Colon (tissue), 2 donors: ENCODE data around the gene CELF2.

Experiments
- FAIRE-seq: peaks from 2 replicates; lab custom pipeline; 2012; peaks lifted over from hg19 to GRCh38; lab: Jason Lieb, UNC
- donor health status: control.
- donor health status: control.

Gene CELF2

GRCh38 chr10:11249152-11249807 is 231.6 kb downstream of the CELF2 start:
- FAIRE-seq, result no peak

DNA sequence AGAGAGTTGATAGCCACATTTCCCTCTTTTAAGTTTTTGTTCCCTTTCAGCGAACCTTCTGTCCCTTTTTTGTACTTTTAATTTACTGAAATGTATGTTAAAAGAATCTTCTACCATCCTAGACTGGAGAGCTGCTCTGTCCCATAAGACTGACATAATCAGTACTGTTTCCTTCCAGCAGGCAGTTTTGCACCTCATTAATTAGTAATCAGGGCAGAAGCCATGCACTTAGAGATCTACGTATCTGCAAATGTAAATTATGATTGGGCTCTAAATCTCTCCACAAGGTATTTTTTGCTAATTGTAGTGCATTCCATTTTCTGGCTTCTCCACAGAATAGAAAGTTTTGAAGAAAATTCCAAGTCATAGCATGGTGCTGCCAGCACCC is 232.1 kb downstream of the CELF2 start:
- no peak for FAIRE-seq

GRCh38 chr10:11250304-11250703 is 232.6 kb downstream of the CELF2 start:
- FAIRE-seq, result no peak

- FAIRE-seq, result no peak
Measured at GRCh38 chr10:11252887-11253286, 235.2 kb downstream of the CELF2 start.

DNA sequence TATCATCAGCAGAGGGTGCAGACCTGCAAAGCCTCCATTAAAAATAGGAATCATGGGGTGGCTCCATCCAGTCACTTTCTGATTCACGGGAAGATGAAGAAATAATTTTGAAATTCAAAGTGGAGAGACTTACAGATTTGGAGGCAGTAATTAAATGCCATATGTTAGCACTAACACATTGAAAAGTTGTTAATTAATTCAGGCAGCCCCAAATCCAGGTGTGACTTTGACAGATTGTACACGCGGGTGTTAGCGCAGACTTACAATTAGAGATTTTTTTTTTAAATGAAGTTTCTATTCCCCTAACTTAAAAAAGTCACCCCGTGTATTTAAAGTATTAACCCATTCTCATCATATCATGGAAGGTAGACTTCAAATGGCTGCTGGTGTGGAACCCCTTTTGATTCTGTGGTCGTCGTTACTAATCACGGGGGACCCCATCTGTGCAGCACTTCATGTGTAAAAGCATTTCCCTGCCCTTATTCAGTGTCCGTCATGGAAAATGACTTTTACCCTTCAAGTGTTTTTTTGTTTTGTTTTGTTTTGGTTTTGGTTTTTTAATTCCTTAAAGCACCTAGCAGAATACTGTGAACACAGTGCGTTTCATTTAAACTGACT is 235.8 kb downstream of the CELF2 start:
- FAIRE-seq, result no peak

GRCh38 chr10:11255156-11255555 is 237.5 kb downstream of the CELF2 start:
- FAIRE-seq, result no peak

DNA sequence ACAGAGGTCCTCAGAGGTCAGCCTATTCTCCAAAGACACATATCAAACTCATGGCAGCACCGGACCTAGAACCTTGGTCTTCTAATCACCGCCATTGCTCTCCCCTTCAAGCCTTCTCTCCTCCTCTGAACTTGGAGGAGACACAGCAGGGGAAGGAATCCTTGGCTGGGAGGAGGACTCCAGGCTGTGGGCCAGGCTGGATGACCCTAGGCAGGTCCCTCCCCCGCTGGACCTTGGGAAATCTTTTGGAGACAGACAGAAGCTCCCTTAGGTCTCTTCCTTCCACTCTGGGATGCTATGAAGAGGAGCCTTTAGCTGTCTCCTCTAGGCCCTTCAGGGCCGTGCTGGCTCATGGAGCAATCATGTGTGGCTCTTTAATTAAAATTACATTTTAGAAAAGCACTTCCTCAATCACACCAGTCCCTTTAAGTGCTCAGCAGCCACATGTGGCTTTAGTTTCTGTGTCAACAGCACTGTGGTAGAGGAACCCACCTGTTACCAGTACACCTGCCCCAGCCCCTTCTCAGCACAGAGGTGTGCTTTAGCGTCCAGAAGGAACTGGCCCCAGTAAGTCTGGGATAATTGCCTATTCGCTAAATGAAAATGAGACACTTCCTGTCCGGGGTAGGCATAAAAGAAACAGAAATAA is 238.2 kb downstream of the CELF2 start:
- FAIRE-seq, result no peak

DNA sequence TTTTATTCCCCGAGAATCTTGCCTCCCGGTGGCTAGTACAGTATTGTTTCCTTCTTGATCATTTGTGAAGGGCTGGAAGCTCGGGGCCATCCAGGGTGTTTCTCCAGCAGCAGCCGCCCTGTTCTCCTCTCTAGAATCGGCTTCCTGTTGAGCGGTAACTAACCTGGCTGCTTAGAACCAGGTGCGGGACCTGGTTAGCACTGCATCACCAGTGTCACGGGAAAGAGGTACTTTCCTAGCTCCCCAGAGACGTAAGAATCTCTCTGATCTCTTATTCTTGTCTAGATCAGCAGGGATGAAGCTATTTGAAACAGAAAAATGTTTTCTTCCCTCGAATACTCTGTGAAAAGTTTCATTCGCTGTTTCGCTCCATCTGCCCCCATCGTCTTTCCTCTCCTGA is 239.2 kb downstream of the CELF2 start:
- FAIRE-seq, result no peak

DNA sequence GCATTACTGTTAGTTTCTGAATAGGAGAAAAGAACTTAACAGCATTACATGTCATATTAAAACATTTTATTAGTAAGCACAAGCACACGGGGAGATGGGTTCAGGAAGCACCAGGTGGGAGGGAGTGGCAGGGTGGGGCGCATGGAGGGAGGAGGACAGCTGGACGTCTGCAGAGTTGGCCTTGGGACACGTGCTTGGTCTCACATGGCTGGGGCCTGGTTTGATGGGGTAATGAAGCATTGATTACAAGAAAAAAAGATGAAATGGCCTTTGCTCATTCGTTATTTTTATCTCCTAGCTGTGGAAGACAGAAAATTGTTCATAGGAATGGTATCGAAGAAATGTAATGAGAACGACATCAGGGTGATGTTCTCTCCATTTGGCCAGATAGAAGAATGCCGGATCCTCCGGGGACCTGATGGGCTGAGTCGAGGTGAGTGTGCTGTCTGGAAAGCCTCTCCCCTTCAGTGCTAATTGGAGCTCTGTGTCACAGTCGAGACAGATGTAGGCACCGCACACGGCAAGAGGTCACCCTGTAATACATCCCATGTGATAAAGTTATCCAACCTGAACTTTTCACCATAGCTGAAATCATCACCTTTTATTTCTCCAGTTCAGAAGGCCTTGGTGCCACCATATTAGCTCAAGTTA is 239.9 kb downstream of the CELF2 start:
- no peak for FAIRE-seq

GRCh38 chr10:11260170-11260569 is 242.5 kb downstream of the CELF2 start:
- FAIRE-seq, result no peak

DNA sequence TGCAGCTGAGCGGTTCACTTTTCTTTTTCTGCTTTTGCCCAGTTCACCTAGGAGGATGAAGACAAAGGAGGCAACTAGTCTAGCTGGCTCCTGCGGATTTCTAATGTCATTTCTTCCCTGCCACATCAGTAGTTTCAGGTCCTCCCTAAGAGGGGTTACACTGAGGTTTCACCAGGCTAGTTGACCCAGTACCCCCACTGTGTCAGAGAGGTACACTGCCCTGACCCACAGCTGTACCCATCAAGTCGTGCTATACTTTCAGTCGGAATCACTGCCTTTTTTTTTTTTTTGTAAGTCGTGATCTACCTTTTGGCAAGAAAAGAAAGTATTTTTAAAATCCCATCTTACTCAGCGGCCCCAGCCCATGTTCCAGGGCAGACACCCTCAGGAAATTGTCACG is 243.5 kb downstream of the CELF2 start:
- FAIRE-seq, result no peak

- FAIRE-seq, result no peak
Measured at GRCh38 chr10:11261687-11262493, 244.2 kb downstream of the CELF2 start.

DNA sequence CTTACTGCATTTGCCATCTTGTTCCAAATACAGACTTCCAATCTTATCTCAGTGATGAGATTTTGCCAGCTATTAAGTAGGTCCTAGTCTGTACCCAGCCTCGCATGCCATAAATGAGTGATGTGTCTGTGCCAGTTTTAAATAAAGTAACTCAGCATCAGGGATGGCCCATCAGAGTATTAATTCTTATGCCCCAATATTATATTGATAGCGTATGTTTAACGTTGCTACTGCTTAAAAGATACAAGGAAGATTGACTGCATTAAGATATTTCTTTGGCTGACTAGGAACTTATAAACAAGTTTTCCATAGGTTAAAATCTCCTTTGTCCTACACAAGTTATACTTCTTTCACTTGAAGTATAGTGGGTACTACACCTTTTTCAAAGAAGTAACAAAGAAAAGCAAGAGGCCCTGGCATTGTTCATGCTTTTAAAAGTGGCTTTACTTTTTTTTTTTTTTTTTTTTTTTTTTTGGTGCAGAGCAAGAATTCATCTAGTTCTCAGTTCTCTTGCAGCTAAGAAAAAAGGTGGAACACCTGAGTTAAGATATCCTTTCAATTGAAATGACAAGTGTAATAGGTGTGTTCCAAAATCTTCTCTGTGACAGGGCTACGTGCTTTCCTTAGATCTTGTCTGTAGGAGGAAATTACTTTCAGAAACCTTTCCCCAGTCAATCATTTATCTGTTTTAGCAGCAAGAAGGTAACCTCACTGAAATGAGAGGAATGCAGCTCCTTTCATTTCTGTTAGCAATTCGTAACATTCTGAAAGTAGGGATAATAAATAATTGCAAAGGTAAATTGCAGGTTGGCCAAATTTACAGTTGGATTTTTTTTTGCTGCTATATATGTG is 245.0 kb downstream of the CELF2 start:
- FAIRE-seq, result no peak

- FAIRE-seq, result no peak
Measured at GRCh38 chr10:11263767-11264166, 246.1 kb downstream of the CELF2 start.

- no peak for FAIRE-seq
Measured at GRCh38 chr10:11264296-11265048, 246.8 kb downstream of the CELF2 start.

GRCh38 chr10:11265484-11265883 is 247.8 kb downstream of the CELF2 start:
- FAIRE-seq, result no peak

GRCh38 chr10:11266426-11266825 is 248.8 kb downstream of the CELF2 start:
- FAIRE-seq, result no peak

DNA sequence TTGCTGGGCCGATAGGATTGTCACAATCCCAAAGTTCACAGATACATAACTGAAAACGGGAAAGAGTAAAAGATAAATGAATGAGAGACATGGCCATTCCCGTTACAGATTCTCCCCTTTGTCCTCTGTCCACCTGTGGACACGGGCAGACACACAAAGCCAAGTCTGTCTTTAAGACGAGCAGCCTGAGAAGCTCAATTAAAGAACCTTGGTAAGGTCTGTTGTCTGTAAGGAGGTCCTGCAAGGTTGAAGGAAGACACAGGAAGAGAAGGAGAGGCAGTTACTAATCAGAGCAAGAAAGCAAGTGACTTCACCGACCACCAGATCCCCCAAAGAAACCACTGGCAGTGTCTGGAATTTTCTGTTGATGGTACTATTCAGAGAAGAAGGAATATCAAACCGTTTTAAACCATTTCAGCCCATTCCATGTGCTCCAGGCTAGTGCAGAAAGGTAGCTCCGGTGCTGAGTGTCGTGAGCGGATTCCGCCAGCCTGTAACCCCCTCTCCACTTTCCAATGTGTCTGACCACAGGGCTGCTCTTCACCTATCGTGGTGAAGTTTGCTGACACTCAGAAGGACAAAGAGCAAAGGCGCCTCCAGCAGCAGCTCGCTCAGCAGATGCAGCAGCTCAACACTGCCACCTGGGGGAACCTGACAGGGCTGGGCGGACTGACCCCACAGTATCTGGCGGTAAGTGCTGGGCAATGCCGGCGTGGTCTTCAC is 252.6 kb downstream of the CELF2 start:
- FAIRE-seq, result no peak

GRCh38 chr10:11270858-11271179 is 253.1 kb downstream of the CELF2 start:
- no peak for FAIRE-seq

DNA sequence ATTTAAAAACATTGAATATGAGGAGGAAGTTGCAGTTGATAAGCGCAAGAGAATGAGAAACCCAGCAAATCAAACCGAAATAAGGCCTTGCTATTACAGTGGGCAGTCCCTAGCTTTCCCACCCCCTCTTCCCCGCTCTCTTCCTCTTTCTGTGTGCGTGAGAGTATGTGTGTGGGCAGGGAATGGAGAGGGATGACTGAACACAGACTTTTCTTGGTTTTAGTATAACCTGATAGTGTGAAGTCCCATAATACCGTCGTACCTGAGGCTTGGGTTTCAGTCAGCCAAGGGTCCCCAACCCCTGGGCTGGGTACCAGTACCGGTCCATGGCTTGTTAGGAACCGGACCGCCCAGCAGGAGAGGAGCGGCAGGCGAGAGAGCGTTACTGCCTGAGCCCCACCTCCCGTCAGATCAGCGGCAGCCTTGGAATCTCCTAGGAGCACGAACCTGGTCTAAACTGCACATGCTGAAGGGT is 255.3 kb downstream of the CELF2 start:
- no peak for FAIRE-seq
